Mucosa of descending colon (tissue), 3 donors: Measurements from ENCODE around the gene ZZZ3. TPM values are rescaled to one million over a fixed set of nuclear protein-coding genes. Genes with fewer than 3 reads are reported as not detected.

Experiments
- ATAC-seq: fragments of 200-7000 bp; cut with Tn5 transposase; one replicate; pipeline ENCODE4 v1.9.1; 2020; ENCODE audit warnings: mild to moderate bottlenecking, moderate library complexity
- DNase-seq, 3 donors: peaks; one replicate each; pipeline ENCODE4 v3.0.0-alpha.2; 2020
- H3K36me3 ChIP-seq: fragments of 200-600 bp; one replicate; pipeline ENCODE4 v1.8.0; 2021; ENCODE audit warnings: low read depth, mild to moderate bottlenecking
- H3K4me1 ChIP-seq: fragments of 200-600 bp; one replicate; pipeline ENCODE4 v1.8.0; 2021; ENCODE audit warnings: low read depth, mild to moderate bottlenecking
- H3K4me3 ChIP-seq: fragments of 200-600 bp; one replicate; pipeline ENCODE4 v1.8.0; 2021; ENCODE audit warnings: mild to moderate bottlenecking
- H3K9me3 ChIP-seq: fragments of 200-600 bp; one replicate; pipeline ENCODE4 v1.8.0; 2021; ENCODE audit warnings: mild to moderate bottlenecking
- intact Hi-C, 2 donors: fragments of 100-400 bp; cut with DNase I in 1 of 2; cut with micrococcal nuclease in 1 of 2; formaldehyde crosslinking; loops; one replicate each; pipeline versions ENCODE4 v1.11.0 to v1.11.1; 2022; cut with DNase I, micrococcal nuclease
- total RNA-seq, 3 donors: library from RNA; stranded (reverse); fragmentation: NEBNext Ultra II Directional in 2 of 3; extraction: Animal tissue kit (Norgen Biotek cat#: 25700) in 2 of 3; gene quantifications; one replicate each; pipeline versions ENCODE4 v1.2.1 to v1.2.4, GENCODE V29; 2021 to 2023
- TF ChIP-seq, protein P1 (sequence below): fragments of 200-600 bp; IDR thresholded peaks from one replicate; pipeline ENCODE4 v1.8.0; 2022; ENCODE audit warnings: antibody characterized with exemption, mild to moderate bottlenecking
- donor health status: DM: no; HTN: no; CAD: no; lungs with moderate emphysema.
- donor health status: DM: no; HTN: no; CAD: no.
- donor health status: DM: no; HTN: yes; CAD: no.

Gene ZZZ3
- total RNA-seq, 3 donors from 2014 or later, result 29.8 to 58.2 (median 37.0) TPM

GRCh38 chr1:77673716-77674355, 8.6 kb downstream of the ZZZ3 start:
- H3K4me1 ChIP-seq, result peaks cover 8% of the 10 kb centered on the region
- no peaks in the 10 kb centered on the region for H3K9me3 ChIP-seq
- no peak overlapping the region for H3K4me3 ChIP-seq
- no peak for DNase-seq
- no peak for ATAC-seq
- intact Hi-C loops, result no loop called here
- no peaks in the 10 kb centered on the region for H3K36me3 ChIP-seq
- TF ChIP-seq, protein P1, sequence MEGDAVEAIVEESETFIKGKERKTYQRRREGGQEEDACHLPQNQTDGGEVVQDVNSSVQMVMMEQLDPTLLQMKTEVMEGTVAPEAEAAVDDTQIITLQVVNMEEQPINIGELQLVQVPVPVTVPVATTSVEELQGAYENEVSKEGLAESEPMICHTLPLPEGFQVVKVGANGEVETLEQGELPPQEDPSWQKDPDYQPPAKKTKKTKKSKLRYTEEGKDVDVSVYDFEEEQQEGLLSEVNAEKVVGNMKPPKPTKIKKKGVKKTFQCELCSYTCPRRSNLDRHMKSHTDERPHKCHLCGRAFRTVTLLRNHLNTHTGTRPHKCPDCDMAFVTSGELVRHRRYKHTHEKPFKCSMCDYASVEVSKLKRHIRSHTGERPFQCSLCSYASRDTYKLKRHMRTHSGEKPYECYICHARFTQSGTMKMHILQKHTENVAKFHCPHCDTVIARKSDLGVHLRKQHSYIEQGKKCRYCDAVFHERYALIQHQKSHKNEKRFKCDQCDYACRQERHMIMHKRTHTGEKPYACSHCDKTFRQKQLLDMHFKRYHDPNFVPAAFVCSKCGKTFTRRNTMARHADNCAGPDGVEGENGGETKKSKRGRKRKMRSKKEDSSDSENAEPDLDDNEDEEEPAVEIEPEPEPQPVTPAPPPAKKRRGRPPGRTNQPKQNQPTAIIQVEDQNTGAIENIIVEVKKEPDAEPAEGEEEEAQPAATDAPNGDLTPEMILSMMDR, result no peak

- intact Hi-C loops, result no loop called here
- H3K4me3 ChIP-seq, result no peak overlapping the region
- H3K36me3 ChIP-seq, result no peaks in the 10 kb centered on the region
- DNase-seq (no peak), ATAC-seq (no peak)
- no peaks in the 10 kb centered on the region for H3K4me1 ChIP-seq
- TF ChIP-seq, protein P1, result no peak
- no peaks in the 10 kb centered on the region for H3K9me3 ChIP-seq
Measured at GRCh38 chr1:77673030-77673429, 9.4 kb downstream of the ZZZ3 start.

GRCh38 chr1:77672374-77672773, 10.1 kb downstream of the ZZZ3 start:
- no peak for DNase-seq
- no peaks in the 10 kb centered on the region for H3K36me3 ChIP-seq
- H3K4me3 ChIP-seq, result no peak overlapping the region
- no peak for ATAC-seq
- TF ChIP-seq, protein P1, result no peak
- H3K4me1 ChIP-seq, result peaks cover 3% of the 10 kb centered on the region
- no peaks in the 10 kb centered on the region for H3K9me3 ChIP-seq
- intact Hi-C loops, result no loop called here

DNA sequence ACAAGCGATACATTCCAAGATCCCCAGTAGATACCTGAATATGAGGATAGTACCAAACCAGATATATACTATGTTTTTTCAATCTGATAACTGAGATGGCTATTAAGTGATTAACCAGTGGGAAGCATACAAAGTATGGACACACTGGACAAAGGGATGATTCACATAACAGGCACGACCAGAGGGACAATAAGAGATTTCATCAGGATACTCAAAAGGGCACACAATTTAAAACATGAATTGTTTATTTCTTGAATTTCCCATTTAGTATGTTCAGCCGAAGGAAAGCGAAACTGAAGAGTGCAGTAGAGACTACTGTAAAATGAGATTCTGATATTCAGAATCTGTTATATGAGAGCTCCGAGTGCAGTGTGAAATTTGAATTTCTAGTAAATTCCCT, 10.6 kb downstream of the ZZZ3 start:
- intact Hi-C loops, result no loop called here
- Histone ChIP-seq H3K4me1 (peaks cover 8% of the 10 kb centered on the region), H3K36me3 (no peaks in the 10 kb centered on the region), H3K4me3 (no peak overlapping the region), H3K9me3 (no peaks in the 10 kb centered on the region)
- TF ChIP-seq, protein P1, result no peak
- DNase-seq (no peak), ATAC-seq (no peak)

DNA sequence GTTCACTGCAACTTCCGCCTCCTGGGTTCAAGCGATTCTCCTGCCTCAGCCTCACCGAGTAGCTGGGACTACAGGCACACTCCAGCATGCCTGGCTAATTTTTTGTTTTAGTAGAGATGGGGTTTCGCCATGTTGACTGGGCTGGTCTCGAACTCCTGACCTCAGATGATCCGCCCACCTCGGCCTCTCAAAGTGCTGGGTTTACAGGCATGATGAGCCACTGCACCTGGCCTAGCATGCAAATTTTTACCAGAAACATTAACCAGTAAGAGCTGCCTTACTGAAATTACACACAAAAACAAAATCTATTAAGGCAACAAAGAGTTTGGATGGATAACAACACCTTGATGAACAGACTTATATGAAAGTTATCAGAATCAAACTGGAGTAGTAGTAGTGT, 12.1 kb downstream of the ZZZ3 start:
- no peak overlapping the region for H3K4me3 ChIP-seq
- peaks cover 8% of the 10 kb centered on the region for H3K4me1 ChIP-seq
- ATAC-seq, result no peak
- H3K36me3 ChIP-seq, result no peaks in the 10 kb centered on the region
- TF ChIP-seq, protein P1, result no peak
- intact Hi-C loops, result no loop called here
- H3K9me3 ChIP-seq, result no peaks in the 10 kb centered on the region
- no peak for DNase-seq
